T-helper 17 cell (primary cell): Measurements from ENCODE around the gene MYH9. TPM values are rescaled to one million over a fixed set of nuclear protein-coding genes. Genes with fewer than 3 reads are reported as not detected.
"Not testable (repeated sequence)": the region's sequence is repeated elsewhere in the genome, so short reads cannot be mapped to it uniquely, and the experiment has no call there.

Experiments
- ATAC-seq: fragments of 150-1000 bp; cut with Tn5 transposase; 2 replicates; pipeline ENCODE4 v1.10.0; 2021; ENCODE audit warnings: mild to moderate bottlenecking, moderate library complexity
- DNase-seq, 3 donors: peaks; one replicate each; pipeline versions ENCODE4 v3.0.0 to v3.0.0-alpha.2; 2020 to 2021
- H3K9me3 ChIP-seq: one replicate; pipeline ENCODE4 v1.7.0; 2013; ENCODE audit warnings: low read length, mild to moderate bottlenecking; ENCODE audit not compliant: control insufficient read depth, poor library complexity, severe bottlenecking
- H3K27ac Mint-ChIP-seq: one replicate; pipeline ENCODE4 v1.8.0; 2022; ENCODE audit warnings: mild to moderate bottlenecking, moderate library complexity, mixed read lengths
- H3K27me3 Mint-ChIP-seq: one replicate; pipeline ENCODE4 v1.8.0; 2022; ENCODE audit warnings: mixed read lengths
- H3K36me3 Mint-ChIP-seq: one replicate; pipeline ENCODE4 v1.8.0; 2022; ENCODE audit warnings: low read depth, mixed read lengths
- H3K4me1 Mint-ChIP-seq: one replicate; pipeline ENCODE4 v1.8.0; 2022; ENCODE audit warnings: mild to moderate bottlenecking, mixed read lengths
- H3K4me3 Mint-ChIP-seq: one replicate; pipeline ENCODE4 v1.8.0; 2022; ENCODE audit warnings: mild to moderate bottlenecking, moderate library complexity, mixed read lengths
- total RNA-seq, 4 donors: library from RNA in 2 of 4; stranded (reverse) in 2 of 4; gene quantifications; one replicate each; pipeline ENCODE4 v1.2.3 and lab custom pipeline; 2022 to 2026

Gene MYH9
- total RNA-seq, 2 donors from 2014 or later: 1,038 to 1,220 TPM

GRCh38 chr22:36251979-36252608 lies 135.7 kb downstream of the MYH9 start:
- peak overlapping the region; percentile 95 for H3K4me3 Mint-ChIP-seq
- H3K27ac Mint-ChIP-seq: peak overlapping the region; percentile 98
- not testable (repeated sequence) for DNase-seq, H3K27me3 Mint-ChIP-seq, ATAC-seq, H3K36me3 Mint-ChIP-seq, H3K9me3 ChIP-seq
- H3K4me1 Mint-ChIP-seq: peaks cover 37% of the 10 kb centered on the region

GRCh38 chr22:36250292-36250960 lies 137.3 kb downstream of the MYH9 start:
- not testable (repeated sequence) for H3K27me3 Mint-ChIP-seq, H3K27ac Mint-ChIP-seq, ATAC-seq, H3K9me3 ChIP-seq, H3K4me3 Mint-ChIP-seq, DNase-seq, H3K36me3 Mint-ChIP-seq
- peaks cover 24% of the 10 kb centered on the region for H3K4me1 Mint-ChIP-seq

GRCh38 chr22:36249160-36249559 lies 138.6 kb downstream of the MYH9 start:
- ATAC-seq (no peak), DNase-seq (no peak)
- no peaks in the 10 kb centered on the region for H3K27me3 Mint-ChIP-seq
- H3K36me3 Mint-ChIP-seq: no peaks in the 10 kb centered on the region
- H3K9me3 ChIP-seq: no peaks in the 10 kb centered on the region
- H3K27ac Mint-ChIP-seq: no peak overlapping the region
- H3K4me1 Mint-ChIP-seq: peaks cover 25% of the 10 kb centered on the region
- no peak overlapping the region for H3K4me3 Mint-ChIP-seq

- DNase-seq (no peak), ATAC-seq (no peak)
- H3K9me3 ChIP-seq: no peaks in the 10 kb centered on the region
- Mint-ChIP-seq H3K36me3 (no peaks in the 10 kb centered on the region), H3K4me3 (no peak overlapping the region), H3K27ac (no peak overlapping the region), H3K4me1 (peaks cover 13% of the 10 kb centered on the region), H3K27me3 (no peaks in the 10 kb centered on the region)
Measured at GRCh38 chr22:36247955-36248354, 139.8 kb downstream of the MYH9 start.

GRCh38 chr22:36246718-36247117 lies 141.0 kb downstream of the MYH9 start:
- Mint-ChIP-seq H3K36me3 (no peaks in the 10 kb centered on the region), H3K4me3 (no peak overlapping the region), H3K4me1 (peaks cover 4% of the 10 kb centered on the region), H3K27ac (no peak overlapping the region), H3K27me3 (no peaks in the 10 kb centered on the region)
- no peaks in the 10 kb centered on the region for H3K9me3 ChIP-seq
- ATAC-seq: no peak
- DNase-seq: no peak

GRCh38 chr22:36245805-36246356 lies 141.9 kb downstream of the MYH9 start:
- no peak for ATAC-seq
- no peak for DNase-seq
- Mint-ChIP-seq H3K27me3 (no peaks in the 10 kb centered on the region), H3K36me3 (no peaks in the 10 kb centered on the region), H3K4me3 (no peak overlapping the region), H3K27ac (no peak overlapping the region), H3K4me1 (peaks cover 3% of the 10 kb centered on the region)
- no peaks in the 10 kb centered on the region for H3K9me3 ChIP-seq

GRCh38 chr22:36244522-36245391 lies 143.0 kb downstream of the MYH9 start:
- Mint-ChIP-seq H3K4me1 (peaks cover 7% of the 10 kb centered on the region), H3K27me3 (no peaks in the 10 kb centered on the region), H3K36me3 (no peaks in the 10 kb centered on the region), H3K27ac (no peak overlapping the region), H3K4me3 (no peak overlapping the region)
- DNase-seq: no peak
- H3K9me3 ChIP-seq: no peaks in the 10 kb centered on the region
- ATAC-seq: no peak

GRCh38 chr22:36243986-36244385 lies 143.8 kb downstream of the MYH9 start:
- peaks cover 15% of the 10 kb centered on the region for H3K4me1 Mint-ChIP-seq
- peaks cover 4% of the 10 kb centered on the region for H3K36me3 Mint-ChIP-seq
- ATAC-seq (no peak), DNase-seq (no peak)
- H3K4me3 Mint-ChIP-seq: no peak overlapping the region
- no peaks in the 10 kb centered on the region for H3K27me3 Mint-ChIP-seq
- no peaks in the 10 kb centered on the region for H3K9me3 ChIP-seq
- no peak overlapping the region for H3K27ac Mint-ChIP-seq

- peaks cover 9% of the 10 kb centered on the region for H3K36me3 Mint-ChIP-seq
- H3K4me3 Mint-ChIP-seq: peak within 1 kb of the TSS; percentile 99
- H3K4me1 Mint-ChIP-seq: peaks cover 42% of the 10 kb centered on the region
Measured at GRCh38 chr22:36239401-36240171, 148.2 kb downstream of the MYH9 start, which contains the start of gene APOL2. Gene APOL2, minus strand, starts transcription at chr22:36239527. Its CDS starts 6,365 bp downstream, at chr22:36233162.

GRCh38 chr22:36239150-36239400 lies 148.7 kb downstream of the MYH9 start:
- Mint-ChIP-seq H3K27me3 (no peaks in the 10 kb centered on the region), H3K4me1 (peaks cover 47% of the 10 kb centered on the region), H3K27ac (peak overlapping the region; percentile 99), H3K36me3 (peaks cover 9% of the 10 kb centered on the region), H3K4me3 (peak overlapping the region; percentile 99)
- no peaks in the 10 kb centered on the region for H3K9me3 ChIP-seq
- DNase-seq (no peak), ATAC-seq (peak; percentile 47)

More at GRCh38 chr22:36239401-36240171, 148.2 kb downstream of the MYH9 start, which contains the start of gene APOL2:
- no peaks in the 10 kb centered on the region for H3K9me3 ChIP-seq
- Mint-ChIP-seq H3K27ac (peak within 1 kb of the TSS; percentile 99), H3K27me3 (no peaks in the 10 kb centered on the region)
- peak; percentile 98 for ATAC-seq
- DNase-seq: peak; percentile 70 to 79 (median 70)

GRCh38 chr22:36238373-36239149 lies 149.2 kb downstream of the MYH9 start:
- ATAC-seq (no peak), DNase-seq (no peak)
- Mint-ChIP-seq H3K27ac (peak overlapping the region; percentile 99), H3K4me3 (peak overlapping the region; percentile 99), H3K27me3 (no peaks in the 10 kb centered on the region), H3K36me3 (peaks cover 9% of the 10 kb centered on the region), H3K4me1 (peaks cover 50% of the 10 kb centered on the region)
- no peaks in the 10 kb centered on the region for H3K9me3 ChIP-seq
